GM10248 (cell line): Measurements from ENCODE around the gene ASTL.

ENCODE experiments used
- CTCF ChIA-PET: fragments of 300-600 bp; sonication (Branson Sonifier 250); formaldehyde crosslinking; extraction: SDS; loops from one replicate; lab custom pipeline; 2021; ENCODE audit warnings: antibody characterized with exemption; lab: Yijun Ruan, JAX
- POLR2A ChIA-PET: fragments of 350-650 bp; sonication (Branson Sonifier 250); formaldehyde crosslinking; extraction: SDS; loops from one replicate; lab custom pipeline; 2020; ENCODE audit warnings: antibody characterized with exemption; lab: Yijun Ruan, JAX
- DNase-seq: peaks from one replicate; pipeline ENCODE4 v3.0.0; 2012; ENCODE audit errors: extremely low spot score
- CTCF ChIP-seq: IDR thresholded peaks from 2 replicates; pipeline ENCODE4 v1.5.1; 2012; ENCODE audit warnings: mild to moderate bottlenecking, low read depth; ENCODE audit errors: extremely low read depth, missing control alignments, control extremely low read depth

ASTL gene

GRCh38 chr2:96170626-96171025, 32.3 kb upstream of the ASTL start:
- ChIA-PET POLR2A (interaction anchor here (1.0 kb wide), 1 partner anchor 29 kb away, joined by 4 read pairs; no protein-coding TSS in a partner anchor), CTCF (interaction anchor here (24.9 kb wide), 1 partner anchor 26 kb away, joined by 658 read pairs; the partner anchor contains the start of genes ASTL and DUSP2)
- TF ChIP-seq CTCF: no peak
- no peak for DNase-seq

GRCh38 chr2:96169868-96170507, 31.7 kb upstream of the ASTL start:
- ChIA-PET CTCF (interaction anchor here (24.9 kb wide), 1 partner anchor 25 kb away, joined by 658 read pairs; the partner anchor contains the start of genes ASTL and DUSP2), POLR2A (no interaction called here)
- DNase-seq: no peak
- TF ChIP-seq CTCF: no peak

GRCh38 chr2:96167407-96168013, 29.2 kb upstream of the ASTL start:
- CTCF ChIA-PET: interaction anchor here (1.8 to 24.9 kb wide), 2 partner anchors 8 to 23 kb away, joined by 7 to 658 read pairs; partner anchors contain the start of genes ASTL and DUSP2
- POLR2A ChIA-PET: interaction anchor here (0.6 to 0.7 kb wide), 2 partner anchors 9 to 90 kb away, joined by 3 read pairs; no protein-coding TSS in a partner anchor
- TF ChIP-seq CTCF: no peak
- no peak for DNase-seq

DNA sequence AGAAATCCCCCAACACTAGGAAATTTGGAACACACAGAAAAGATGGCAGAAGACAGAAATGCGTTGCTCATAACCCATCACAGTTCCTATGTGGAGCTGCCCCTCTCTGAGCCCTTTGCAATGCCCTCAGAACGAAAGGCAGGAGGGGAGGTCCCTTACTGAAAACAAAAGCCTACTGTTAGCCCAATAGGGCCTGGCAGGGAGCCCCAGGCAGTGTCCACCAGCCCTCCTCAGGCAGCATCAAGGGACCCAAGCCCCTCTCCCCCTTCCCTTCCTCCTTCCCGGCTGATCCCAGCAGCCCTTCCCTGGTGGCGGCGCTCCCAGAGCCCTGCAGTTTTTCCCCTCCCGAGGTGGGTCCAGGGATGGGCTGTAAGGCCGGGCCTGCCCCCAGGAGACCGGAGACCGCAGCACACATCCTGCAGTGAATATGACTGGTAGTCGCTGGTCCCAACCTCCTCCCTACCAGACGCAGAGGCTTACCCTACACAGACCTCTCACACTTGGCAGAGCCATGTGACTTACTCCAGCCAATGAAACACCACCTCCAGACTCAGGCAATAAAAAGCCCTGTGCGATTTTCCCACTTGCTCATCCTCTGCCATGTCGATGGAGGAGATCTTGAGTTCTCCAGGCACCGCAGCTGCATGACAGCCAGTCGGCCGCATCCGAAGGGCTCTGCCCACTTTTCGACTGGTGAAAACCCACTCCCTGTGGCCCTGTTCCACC, 26.3 kb upstream of the ASTL start:
- ChIA-PET CTCF (interaction anchor here (1.0 to 24.9 kb wide), 4 partner anchors 10 to 36 kb away, joined by 3 to 658 read pairs (median 26); partner anchors contain the start of genes ASTL and DUSP2), POLR2A (interaction anchor here (0.9 to 3.7 kb wide), 4 partner anchors 10 to 44 kb away, joined by 4 to 43 read pairs (median 6); partner anchors contain the start of genes ASTL, DUSP2 and STARD7)
- no peak for TF ChIP-seq CTCF
- DNase-seq: peak; percentile 87

DNA sequence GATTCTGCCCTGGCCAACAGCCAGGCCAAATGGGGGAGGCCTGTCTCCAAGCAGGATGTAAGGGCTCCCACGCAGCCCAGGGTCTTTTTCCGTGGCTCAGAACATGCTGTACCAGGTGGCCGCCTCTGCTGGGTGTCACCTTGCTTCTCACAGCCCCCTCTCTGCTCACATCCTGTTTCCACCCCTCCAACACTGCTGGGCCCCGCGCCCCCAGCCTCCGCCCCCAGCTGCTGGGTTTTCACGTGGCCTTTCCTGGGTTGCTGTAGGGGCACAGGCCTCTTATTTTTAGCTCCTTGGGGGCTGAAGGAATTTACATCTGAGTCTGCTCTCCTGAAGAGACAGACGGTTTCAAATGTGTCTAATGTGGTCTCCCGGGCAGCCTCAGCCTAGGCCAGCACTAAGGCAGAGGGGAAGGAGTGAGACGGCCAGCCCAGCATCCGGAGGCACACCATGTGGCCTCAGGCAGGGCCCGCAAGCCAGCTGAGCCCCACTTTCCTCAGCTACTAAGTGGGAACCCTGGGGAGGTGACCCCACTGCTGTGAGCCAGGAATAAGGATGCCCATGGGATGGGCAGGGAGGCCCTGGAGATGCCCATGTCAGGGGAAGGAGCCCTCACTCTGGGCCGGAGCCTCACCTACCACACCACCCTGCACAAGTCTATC, 25.6 kb upstream of the ASTL start:
- DNase-seq: peak; percentile 80
- CTCF ChIA-PET: interaction anchor here (1.0 to 24.9 kb wide), 6 partner anchors 10 to 363 kb away, joined by 3 to 658 read pairs (median 4); partner anchors contain the start of genes ASTL and DUSP2
- POLR2A ChIA-PET: interaction anchor here (0.9 to 3.7 kb wide), 4 partner anchors 11 to 44 kb away, joined by 4 to 43 read pairs (median 6); partner anchors contain the start of genes ASTL, DUSP2 and STARD7
- no peak for TF ChIP-seq CTCF
